ENCODE data around the gene EVPL. TPM values are rescaled to one million over a fixed set of nuclear protein-coding genes. Genes with fewer than 3 reads are reported as not detected.

The EVPL gene
- total and polyA plus RNA-seq, 2 of the 13 experiments (the other 11 are each of a cell fraction or from before 2014, with no cell fraction given), result 2.1 to 8.2 TPM

GRCh38 chr17:76072148-76072858, 45.2 kb upstream of the EVPL start, which contains the start of gene SRP68 (continued):
- TF ChIP-seq HNF1A (IDR thresholded peaks at IDR 0.05; ENCODE audit: low read depth) (no peak), HNF1A (CRISPR knock-in tag; IDR thresholded peaks at IDR 0.05; ENCODE audit: borderline replicate concordance) (peak; percentile 89), ZNF574 (CRISPR knock-in tag; IDR thresholded peaks at IDR 0.05) (peak; percentile 100), ISL2 (CRISPR knock-in tag; IDR thresholded peaks at IDR 0.05) (peak; percentile 70), ZNF10 (CRISPR knock-in tag; IDR thresholded peaks at IDR 0.05; ENCODE audit: borderline replicate concordance, low read depth) (no peak), RELA (CRISPR knock-in tag; IDR thresholded peaks at IDR 0.05) (peak; percentile 68; the same call in 1 of the 2 replicates), FOXP4 (CRISPR knock-in tag; IDR thresholded peaks at IDR 0.05) (peak; percentile 48), AFF4 (CRISPR knock-in tag; IDR thresholded peaks at IDR 0.05) (no peak), GLI4 (CRISPR knock-in tag; IDR thresholded peaks at IDR 0.05; ENCODE audit: borderline replicate concordance) (peak; percentile 94), ATF3 (CRISPR knock-in tag; IDR thresholded peaks at IDR 0.05) (peak; percentile 66), KLF11 (CRISPR knock-in tag; IDR thresholded peaks at IDR 0.05) (peak; percentile 74; the same call in 1 of the 2 replicates), ZBTB37 (CRISPR knock-in tag; IDR thresholded peaks at IDR 0.05) (no peak)

Data from HepG2 (cell line).